ENCODE measurements around the gene CPB2.

The CPB2 gene, protein sequence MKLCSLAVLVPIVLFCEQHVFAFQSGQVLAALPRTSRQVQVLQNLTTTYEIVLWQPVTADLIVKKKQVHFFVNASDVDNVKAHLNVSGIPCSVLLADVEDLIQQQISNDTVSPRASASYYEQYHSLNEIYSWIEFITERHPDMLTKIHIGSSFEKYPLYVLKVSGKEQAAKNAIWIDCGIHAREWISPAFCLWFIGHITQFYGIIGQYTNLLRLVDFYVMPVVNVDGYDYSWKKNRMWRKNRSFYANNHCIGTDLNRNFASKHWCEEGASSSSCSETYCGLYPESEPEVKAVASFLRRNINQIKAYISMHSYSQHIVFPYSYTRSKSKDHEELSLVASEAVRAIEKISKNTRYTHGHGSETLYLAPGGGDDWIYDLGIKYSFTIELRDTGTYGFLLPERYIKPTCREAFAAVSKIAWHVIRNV

GRCh38 chr13:46104868-46105267, at the start of gene CPB2:
Gene CPB2 (minus strand): TSS chr13:46105033. CDS start chr13:46105009, 24 bp downstream.
- no peak for DNase-seq

- DNase-seq: no peak
Observed at GRCh38 chr13:46154136-46154801, 49.4 kb upstream of the CPB2 start.

DNA sequence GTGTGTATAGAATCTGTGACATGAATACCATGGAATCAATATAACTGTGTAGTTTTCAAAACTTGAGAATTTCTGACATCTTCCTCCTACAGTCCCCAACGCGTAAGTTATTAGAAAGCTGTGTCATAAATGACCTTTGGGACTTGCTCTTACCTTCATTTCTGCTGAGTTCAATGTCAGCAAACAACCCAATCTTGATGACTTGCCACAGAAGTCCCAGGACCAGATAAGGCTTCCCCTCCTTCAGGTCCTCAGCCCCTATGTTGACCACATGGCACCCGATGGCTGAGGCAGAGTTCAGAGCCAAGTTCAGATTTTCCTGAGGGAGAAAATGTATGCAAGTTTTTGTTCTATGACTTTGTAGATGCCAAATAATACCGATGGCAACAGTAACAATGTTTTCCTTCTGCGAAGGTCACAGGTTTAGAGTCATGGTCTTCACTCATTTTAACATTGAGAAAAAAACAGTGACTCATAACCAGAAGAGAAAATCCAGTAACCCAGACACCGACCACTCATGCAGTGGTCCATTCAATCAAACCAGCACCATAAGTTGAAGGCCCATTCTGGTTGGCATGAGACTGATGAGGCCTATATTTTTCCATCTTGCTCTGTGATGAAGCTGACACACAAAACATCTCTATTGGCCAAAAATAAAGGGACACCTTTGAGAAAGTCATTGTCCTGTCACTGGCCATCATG, 47.9 kb upstream of the CPB2 start:
- DNase-seq: no peak

- no peak for DNase-seq
Observed at GRCh38 chr13:46150134-46150693, 45.4 kb upstream of the CPB2 start.

- DNase-seq: no peak
Observed at GRCh38 chr13:46149272-46150133, 44.7 kb upstream of the CPB2 start.

- DNase-seq: no peak
Observed at GRCh38 chr13:46146898-46147297, 42.1 kb upstream of the CPB2 start.

DNA sequence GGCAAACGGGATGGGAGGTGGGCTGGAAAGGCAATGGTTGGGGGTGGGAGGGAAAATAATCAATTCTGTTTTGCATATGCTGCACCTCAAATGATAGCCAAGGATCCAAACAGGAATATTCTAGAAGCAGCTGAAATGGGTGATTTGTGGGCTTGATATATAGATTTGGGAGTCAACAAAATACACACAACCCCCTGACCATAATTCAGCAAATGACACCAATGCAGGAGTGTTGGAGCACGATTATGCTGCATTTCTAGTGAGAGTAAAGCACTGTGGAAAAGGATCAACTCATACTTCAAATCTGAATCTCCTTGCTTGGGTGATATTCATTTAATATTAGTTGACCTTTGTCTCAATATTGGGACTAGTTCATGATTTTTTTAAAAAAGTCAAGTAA, 41.1 kb upstream of the CPB2 start:
- DNase-seq: no peak

- DNase-seq: no peak
Observed at GRCh38 chr13:46145135-46145534, 40.3 kb upstream of the CPB2 start.

GRCh38 chr13:46143184-46143701, 38.4 kb upstream of the CPB2 start:
- no peak for DNase-seq

DNA sequence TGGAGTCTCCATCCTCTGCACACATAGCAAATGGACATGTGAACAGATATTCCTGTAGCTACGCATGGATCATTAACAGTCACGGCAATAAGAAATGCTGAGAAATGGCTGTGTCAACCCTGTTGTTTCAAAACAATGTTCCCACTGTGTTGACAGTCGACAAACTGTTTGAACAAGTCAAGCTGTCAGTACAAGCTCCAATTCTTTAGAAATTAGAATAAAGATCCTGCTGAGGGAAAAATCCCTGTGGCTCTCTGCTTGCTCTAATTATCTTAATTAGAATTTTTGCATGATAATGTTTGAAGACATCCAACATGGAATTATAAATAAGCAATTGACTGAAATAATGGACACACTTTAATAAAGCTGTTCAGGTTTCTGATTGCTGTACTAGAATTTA, 37.9 kb upstream of the CPB2 start:
- peak; percentile 27 to 80 for DNase-seq

DNA sequence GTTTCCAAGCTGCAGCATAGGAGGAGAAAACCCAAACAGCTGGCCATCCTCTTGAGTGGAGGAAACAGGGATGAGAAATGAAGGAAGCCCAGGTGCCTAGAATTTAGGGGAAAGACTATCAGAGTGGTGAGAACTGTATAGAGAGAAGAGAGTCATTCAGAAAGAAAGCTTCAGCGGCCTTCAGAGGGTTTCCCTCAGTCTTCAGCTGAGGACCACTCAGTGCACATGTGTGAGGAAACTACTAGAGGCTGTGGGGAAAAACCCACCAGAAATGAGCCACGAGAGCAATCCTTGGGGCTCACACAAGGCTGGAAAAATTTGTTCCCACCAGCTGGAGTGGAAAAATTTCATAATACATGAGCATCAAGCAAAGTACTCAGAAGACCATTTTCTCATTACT, 35.2 kb upstream of the CPB2 start:
- DNase-seq: no peak

DNA sequence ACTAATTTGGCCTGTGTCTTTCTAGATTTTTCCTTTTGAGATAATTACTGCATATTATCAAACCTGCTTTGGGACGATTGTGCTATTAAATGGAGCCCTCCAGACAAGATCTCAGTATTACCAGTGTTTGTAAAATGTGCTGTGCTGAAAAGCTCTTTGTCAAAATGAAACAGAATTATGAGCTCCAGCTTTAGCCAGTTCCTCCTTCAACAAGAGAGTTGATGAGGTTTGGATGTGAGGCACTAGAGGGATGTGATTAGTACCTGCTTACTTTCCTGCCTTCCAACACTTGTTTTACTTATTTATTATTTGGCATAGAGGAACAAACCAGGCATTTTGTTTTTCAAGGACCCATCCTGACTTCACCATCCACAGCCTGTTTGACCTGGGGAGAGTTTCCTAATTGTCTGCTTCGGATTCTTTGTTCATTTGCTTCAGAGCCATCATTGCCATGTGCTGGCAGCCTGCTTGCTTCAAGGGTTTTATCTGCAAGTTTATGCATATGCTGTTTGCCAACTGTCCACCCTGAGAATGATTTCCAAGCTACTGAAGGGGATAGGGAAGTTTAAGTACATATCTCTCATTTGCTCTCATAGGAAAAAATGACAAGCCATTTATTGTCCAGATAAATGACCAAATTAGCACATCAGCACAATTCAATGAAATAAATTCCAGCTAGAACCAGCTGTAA, 32.9 kb upstream of the CPB2 start:
- DNase-seq: no peak

- no peak for DNase-seq
Observed at GRCh38 chr13:46136688-46137087, 31.9 kb upstream of the CPB2 start.

GRCh38 chr13:46134961-46135522, 30.2 kb upstream of the CPB2 start:
- peak; percentile 4 to 27 for DNase-seq

GRCh38 chr13:46134494-46134893, 29.7 kb upstream of the CPB2 start:
- no peak for DNase-seq

GRCh38 chr13:46132109-46132508, 27.3 kb upstream of the CPB2 start:
- DNase-seq: no peak

DNA sequence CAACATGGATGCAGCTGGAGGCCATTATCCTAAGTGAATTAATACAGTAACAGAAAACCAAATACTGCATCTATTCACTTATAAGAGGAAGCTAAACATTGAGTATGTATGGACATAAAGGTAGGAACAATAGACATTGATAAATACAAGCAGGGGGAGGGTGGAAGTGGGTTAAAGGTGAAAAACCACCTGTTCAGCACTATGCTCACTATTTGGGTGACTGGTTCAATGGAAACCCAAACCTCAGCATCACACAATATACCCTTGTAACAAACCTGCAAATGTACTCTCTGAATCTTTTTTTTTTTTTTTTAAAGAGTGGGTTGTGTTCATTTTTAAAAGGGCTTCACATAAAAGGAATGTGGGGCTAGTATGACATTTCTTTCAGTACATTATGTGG, 26.9 kb upstream of the CPB2 start:
- peak in 1 of 2 experiments; percentile 0 for DNase-seq

- DNase-seq: no peak
Observed at GRCh38 chr13:46129955-46130618, 25.3 kb upstream of the CPB2 start.

- DNase-seq: no peak
Observed at GRCh38 chr13:46129124-46129523, 24.3 kb upstream of the CPB2 start.

DNA sequence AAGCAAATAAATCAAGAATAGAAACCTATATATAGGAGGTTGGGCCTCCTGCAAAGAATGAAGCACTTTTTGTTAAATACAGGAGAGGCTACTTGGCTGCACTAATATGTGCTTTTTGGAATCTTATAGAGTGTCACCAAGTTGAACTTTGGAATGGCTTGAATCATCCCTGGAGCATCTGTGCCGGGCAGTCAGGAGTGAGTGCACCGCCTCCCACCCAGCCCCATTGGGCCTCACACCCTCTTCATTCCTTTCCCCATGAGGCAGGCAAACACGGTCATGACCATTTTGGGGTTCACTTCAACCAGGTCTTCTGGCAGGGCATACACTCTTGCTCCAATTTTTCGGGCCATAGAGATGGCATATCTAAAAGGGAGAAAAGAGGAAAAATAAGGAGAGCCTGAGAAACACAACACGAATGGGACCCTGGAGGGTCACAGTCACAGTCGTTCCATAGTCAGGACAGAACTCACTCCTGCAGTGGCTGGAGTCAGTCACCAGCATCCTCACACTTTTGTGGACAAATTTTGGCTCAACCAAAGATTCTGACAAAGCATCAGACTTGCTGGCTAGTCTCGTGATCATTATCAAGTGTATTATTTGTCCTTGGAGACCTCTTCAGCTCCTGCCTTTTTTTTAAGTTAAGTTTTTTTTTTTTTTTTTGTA, 22.7 kb upstream of the CPB2 start:
- no peak for DNase-seq
